HG03520 (cell line): Measurements from ENCODE around the gene CXorf58.

ENCODE experiments used
- ATAC-seq: cut with Tn5 transposase; IDR thresholded peaks from one replicate; pipeline ENCODE4 v1.9.1; 2021; ENCODE audit warnings: mild to moderate bottlenecking, moderate library complexity; ENCODE audit not compliant: unreplicated experiment

The CXorf58 gene

GRCh38 chrX:23900220-23900797 is 7.5 kb upstream of the CXorf58 start:
- ATAC-seq: no peak

- ATAC-seq: no peak
These were observed 6.7 kb upstream of the CXorf58 start for GRCh38 chrX:23901060-23901459.

- ATAC-seq: peak; percentile 46
These were observed 6.0 kb upstream of the CXorf58 start for GRCh38 chrX:23901805-23902204.

- ATAC-seq: no peak
These were observed 5.4 kb upstream of the CXorf58 start for GRCh38 chrX:23902419-23902818.

- no peak for ATAC-seq
These were observed 3.7 kb upstream of the CXorf58 start for GRCh38 chrX:23904096-23904495.

GRCh38 chrX:23907111-23907497 is 702 bp upstream of the CXorf58 start:
- ATAC-seq: no peak

GRCh38 chrX:23908219-23909004 is 606 bp downstream of the CXorf58 start:
- no peak for ATAC-seq

- no peak for ATAC-seq
These were observed 3.5 kb downstream of the CXorf58 start for GRCh38 chrX:23911126-23911835.

GRCh38 chrX:23919148-23919547 is 11.3 kb downstream of the CXorf58 start:
- no peak for ATAC-seq

- no peak for ATAC-seq
These were observed 12.0 kb downstream of the CXorf58 start for GRCh38 chrX:23919706-23920320.

- ATAC-seq: no peak
These were observed 18.2 kb downstream of the CXorf58 start for GRCh38 chrX:23926015-23926414.

- no peak for ATAC-seq
These were observed 23.2 kb downstream of the CXorf58 start for GRCh38 chrX:23930894-23931604.

- ATAC-seq: no peak
These were observed 24.2 kb downstream of the CXorf58 start for GRCh38 chrX:23932046-23932445.

- no peak for ATAC-seq
These were observed 27.3 kb downstream of the CXorf58 start for GRCh38 chrX:23935106-23935505.

GRCh38 chrX:23936180-23936579 is 28.4 kb downstream of the CXorf58 start:
- no peak for ATAC-seq

GRCh38 chrX:23937100-23937499 is 29.3 kb downstream of the CXorf58 start:
- no peak for ATAC-seq

- no peak for ATAC-seq
These were observed 30.9 kb downstream of the CXorf58 start for GRCh38 chrX:23938690-23939089.

GRCh38 chrX:23939203-23939602 is 31.4 kb downstream of the CXorf58 start:
- no peak for ATAC-seq

GRCh38 chrX:23944234-23944633 is 36.4 kb downstream of the CXorf58 start:
- ATAC-seq: no peak

- no peak for ATAC-seq
These were observed 37.4 kb downstream of the CXorf58 start for GRCh38 chrX:23945206-23945605.

GRCh38 chrX:23952391-23952790 is 44.6 kb downstream of the CXorf58 start:
- no peak for ATAC-seq
